DMS79 treated with DMSO at 0.1 percent for 48 hours (cell line): ENCODE measurements around the gene APMAP.
"Not testable (repeated sequence)": the region's sequence is repeated elsewhere in the genome, so short reads cannot be mapped to it uniquely, and the experiment has no call there.

Source experiments
- DNase-seq: peaks from one replicate; lab custom pipeline; 2025; lab: John Stamatoyannopoulos, UW

APMAP gene

DNA sequence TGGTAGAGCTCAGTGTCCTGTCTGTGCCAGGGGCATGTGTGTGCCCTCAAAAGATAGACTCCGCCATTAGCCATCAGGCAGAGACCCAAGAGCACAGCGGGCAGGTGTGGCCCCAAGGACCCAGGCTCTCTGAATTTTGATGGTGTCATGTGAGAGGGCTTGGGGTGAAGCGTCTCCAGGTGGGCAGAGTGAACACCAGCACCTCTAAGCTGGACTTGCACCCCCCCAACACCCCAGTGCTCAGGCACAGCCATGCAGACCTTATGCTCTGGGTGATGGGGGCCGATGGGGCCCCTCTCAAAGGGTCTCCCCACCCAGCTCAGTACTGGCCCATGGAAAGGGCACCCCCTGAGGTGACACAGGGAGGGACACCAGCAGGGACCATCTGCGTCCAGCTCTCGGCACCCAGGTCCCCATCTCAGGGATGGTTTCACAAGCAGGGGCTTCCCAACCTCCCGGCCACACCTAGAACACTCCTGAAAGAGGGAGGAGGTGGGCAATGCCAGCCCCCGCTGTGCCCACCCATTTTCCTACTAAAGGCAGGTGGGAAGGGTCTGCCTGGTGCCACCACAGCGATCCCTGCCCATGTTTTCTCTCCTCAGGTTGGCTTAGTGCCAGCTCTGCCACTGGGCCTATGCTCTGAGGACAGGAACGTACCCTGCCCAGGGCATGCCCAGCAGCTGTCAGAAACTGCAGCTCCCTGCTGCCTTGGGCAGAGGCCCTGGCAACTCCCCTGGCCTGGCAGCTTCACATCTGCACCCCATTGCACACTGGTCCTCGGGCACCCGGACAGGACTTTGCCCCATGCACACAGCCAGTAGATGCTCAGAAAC is 40.0 kb downstream of the APMAP start:
- peak; percentile 25 for DNase-seq

DNA sequence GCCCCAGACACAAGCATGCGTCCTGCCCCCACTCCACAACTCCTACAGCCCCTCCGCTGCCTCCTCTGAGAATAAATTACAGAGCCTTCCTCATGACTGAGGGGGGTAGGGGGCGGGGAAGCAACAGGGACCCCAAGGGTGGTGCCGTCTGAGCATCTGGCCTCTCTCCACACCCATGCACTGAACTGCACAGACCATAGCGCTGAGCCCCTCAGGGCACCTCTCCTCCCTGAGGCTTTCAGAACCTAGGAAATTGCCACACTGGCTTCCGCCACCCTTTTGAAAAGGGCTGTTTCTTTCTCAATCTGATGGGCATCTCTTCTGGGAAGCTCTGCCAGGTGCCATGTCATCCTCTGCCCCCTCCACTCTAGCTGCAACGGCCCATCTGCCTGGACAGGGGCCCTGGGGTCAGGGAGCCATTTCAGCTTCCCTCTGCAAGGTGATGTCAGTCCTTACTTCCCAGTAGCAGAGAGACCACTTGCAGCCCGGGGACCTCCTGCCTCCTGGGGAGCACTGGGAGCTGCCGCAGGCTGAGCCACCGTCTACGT is 40.9 kb downstream of the APMAP start:
- DNase-seq = no peak

DNA sequence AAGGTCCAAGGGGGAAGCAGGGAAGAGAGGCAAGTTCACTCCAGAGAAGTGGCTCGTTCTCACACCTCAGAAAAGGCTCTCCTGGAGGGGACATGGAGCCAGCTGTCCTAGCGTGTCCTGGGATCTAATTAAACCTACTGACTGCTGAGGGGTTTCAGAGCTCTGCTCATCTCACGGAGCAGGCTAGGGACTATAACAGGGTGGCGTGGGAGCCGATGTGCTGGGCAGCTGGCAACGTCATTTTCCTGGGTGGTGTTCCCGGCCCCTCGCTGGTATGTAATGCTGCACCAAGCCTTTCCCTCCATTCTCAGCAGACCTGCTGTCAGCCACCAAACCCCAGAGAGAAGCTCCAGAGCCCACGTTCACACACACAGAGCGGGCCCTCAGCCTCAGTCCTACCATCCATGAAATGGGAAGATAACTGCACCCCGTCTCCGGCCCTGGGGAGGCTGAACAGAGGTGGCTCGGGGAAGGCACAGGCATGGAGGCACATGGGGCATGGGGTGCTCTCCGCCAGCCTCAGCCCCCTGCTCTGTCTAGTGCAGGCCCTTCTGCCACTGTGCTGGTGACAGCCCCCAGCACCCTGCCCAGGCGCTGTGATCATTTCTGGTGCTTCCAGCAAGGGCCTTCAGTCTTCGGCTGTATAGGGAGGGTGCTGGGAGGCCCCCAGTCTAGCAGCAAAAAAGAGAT is 41.6 kb downstream of the APMAP start:
- peak; percentile 5 for DNase-seq

DNA sequence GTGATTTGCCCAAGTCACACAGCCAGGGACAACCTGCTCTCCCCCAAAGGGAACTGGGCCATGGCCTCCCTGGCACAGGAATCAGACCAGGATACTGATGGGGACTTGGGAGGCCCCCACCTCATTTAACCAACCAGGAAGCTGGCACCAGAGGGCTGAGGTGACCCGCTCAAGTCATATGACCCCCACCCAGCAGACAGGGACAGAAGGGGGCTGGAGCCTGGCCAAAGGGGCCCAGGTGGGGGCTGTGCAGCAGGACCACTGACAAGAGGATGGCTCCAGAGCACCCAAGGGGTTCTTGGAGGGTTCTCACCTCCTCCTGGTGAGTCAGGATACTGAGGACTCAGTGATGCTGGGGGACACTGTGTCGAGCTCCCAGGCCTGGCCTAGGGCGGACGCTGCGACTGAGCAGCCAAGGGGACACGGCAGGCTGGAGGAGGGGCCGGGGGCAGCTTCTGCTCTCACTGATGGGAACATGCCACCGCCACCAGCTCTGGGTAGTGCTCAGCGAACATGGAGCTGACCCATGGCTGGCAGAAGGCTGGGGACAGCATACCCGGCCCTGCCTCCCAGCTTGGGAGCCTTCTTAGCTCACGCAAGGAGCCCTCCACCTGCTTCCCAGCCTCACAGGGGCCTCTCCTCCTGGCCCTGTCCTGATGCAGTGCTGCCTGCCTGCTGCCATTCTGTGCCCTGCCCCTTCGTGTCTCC is 42.3 kb downstream of the APMAP start:
- no peak for DNase-seq

DNA sequence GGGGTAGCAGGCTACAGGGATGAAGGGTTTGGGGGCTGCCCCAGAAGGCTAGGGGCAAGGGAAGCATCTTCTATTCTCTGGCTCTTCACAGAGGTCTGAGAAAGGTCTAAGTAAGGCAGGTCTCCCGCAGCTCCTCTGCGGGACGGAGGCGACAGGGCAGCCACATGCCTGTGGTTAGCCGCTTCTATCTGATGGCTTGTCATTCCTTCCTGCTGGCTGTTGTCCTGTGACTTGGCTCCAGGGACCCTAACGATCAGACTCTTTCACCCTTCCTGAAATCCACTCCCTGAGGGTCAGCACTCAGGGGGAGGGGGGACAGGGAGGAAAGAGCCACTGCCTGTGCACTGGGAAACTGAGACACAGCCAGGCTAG is 42.8 kb downstream of the APMAP start:
- no peak for DNase-seq

DNA sequence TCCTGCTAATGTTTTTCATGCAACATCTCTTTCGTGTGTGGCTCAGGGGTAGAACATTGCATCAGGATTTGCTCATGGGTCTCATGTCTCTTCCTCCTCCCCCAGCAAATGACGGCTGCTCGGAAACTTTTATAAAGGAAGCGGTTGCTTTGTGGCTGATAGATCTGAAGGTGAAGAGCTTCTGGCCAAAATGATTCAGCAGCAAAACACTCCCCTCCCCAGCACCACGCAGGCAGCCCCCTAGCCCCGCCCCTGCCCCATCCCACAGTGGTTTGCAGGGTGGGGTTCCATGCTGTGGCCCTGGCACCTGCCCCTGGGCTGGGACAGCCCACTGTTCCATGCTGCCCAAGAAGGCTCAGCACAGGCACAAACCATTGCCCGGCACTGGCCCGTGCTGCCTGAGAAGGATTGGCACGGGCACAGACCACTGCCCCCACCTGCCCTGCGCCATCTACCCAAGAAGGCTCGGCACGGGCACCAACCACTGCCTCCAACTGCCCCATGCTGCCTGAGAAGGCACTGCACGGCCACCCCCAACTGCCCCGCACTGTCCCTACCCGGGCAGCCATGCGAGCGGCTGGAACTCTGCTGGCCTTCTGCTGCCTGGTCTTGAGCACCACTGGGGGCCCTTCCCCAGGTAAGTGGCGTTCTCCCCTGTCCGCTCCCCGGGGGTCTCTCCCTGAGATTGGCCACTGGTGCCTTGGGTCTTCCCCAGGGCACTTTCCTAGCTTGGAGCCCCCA is 43.4 kb downstream of the APMAP start, which contains the start of gene CST7:
TSS of gene CST7 (plus strand) at position 331 of the 741 bp plus-strand sequence. CDS start at position 568, 237 bp downstream.
- no peak for DNase-seq

DNA sequence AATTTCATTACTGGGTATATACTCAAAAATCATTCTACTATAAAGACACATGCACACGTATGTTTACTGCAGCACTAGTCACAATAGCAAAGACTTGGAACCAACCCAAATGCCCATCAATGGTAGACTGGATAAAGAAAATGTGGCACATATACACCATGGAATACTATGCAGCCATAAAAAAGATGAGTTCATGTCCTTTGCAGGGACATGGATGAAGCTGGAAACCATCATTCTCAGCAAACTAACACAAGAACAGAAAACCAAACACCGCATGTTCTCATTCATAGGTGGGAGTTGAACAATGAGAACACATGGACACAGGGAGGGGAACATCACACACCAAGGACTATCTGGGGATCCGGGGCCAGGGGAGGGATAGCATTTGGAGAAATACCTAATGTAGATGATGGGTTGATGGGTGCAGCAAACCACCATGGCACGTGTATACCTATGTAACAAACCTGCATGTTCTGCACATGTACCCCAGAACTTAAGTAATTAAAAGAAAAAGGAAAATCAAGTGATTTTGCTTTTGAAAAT is 44.1 kb downstream of the APMAP start:
- DNase-seq = not testable (repeated sequence)

DNA sequence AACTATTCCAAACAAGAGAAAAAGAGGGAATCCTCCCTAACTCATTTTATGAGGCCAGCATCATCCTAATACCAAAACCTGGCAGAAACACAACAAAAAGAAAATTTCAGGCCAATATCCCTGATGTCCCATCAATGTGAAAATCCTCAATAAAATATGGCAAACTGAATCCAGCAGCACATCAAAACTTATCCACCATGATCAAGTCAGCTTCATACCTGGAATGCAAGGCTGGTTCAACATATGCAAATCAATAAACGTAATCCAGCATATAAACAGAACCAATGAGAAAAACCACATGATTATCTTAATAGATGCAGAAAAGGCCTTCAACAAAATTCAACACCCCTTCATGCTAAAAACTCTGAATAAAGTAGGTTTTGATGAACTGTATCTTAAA is 46.2 kb downstream of the APMAP start:
- DNase-seq = not testable (repeated sequence)

DNA sequence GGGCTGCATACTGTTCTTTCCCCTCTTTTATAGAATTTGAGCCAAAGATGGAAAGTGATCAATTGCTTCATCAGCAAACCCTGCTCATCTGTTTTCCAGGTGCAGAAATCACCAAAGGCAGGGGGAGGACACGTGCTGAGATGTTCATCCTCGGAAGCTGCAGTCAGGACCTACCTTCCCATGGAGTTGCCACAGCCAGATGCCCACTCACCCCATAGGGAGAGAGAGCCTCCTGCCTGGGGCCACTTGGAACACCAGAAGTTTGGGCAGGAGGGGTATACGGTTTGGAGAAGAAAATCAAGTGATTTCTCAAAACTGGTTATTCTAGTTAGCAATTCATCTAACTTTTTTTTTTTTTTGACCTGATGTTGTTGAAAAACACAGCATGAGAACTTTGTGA is 48.8 kb downstream of the APMAP start:
- DNase-seq = no peak

DNA sequence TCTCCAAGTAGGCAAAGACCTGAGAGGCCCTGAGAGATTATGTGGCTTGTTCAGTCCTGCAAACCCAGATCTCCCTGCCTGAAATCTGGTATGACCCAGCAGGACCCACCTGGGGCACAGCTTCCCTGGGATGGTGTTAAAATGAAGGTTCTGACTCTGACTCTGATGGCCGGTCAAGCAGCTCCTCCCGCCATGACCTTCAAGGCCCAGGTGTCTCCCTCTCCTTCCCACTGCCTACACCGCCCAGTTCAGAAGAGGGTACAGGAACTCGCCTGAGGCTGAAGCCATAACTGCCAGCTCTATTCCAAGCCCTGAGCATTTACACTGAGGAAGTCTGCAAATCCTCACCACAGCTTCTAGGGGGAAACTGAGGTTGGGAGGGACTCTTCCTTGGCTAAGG is 49.4 kb downstream of the APMAP start:
- no peak for DNase-seq

DNA sequence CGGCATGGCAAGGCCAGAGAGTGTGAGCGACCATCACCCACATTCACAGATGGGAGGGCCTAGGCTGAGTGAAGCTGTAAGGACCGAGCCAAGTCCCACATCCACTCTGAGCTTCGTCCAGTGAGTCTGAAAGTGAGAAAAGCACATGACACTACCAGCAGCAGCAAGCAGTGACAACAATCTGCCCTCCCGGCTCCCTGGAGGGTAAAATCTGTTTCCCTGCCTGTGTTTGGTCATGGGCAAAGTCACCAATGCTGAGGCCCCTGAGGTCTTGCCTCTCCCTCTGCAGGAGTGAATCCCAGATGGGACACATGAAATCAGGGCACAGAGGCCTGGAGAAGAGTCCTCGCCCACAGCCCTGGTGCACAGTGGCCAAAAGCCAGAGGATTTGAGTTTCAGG is 49.9 kb downstream of the APMAP start:
- no peak for DNase-seq

DNA sequence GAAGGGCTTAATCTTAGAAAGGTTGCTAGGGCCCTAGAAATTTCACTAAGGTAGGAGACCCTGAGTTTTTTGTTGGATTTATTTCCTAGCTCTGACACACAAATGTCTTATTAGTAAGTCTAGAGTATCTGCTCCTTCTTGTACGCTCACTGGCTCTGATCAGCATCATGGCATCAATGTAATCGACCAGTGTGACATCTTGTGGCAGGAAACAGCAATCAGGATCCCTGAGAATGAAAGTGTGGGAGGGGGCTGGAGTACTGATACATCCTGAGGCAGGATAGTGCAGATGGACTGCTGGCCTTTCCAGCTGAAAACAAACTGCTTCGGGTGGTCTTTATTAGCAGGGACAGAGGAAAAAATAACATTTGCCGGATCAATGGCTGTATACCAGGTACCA is 53.5 kb downstream of the APMAP start:
- DNase-seq = no peak

DNA sequence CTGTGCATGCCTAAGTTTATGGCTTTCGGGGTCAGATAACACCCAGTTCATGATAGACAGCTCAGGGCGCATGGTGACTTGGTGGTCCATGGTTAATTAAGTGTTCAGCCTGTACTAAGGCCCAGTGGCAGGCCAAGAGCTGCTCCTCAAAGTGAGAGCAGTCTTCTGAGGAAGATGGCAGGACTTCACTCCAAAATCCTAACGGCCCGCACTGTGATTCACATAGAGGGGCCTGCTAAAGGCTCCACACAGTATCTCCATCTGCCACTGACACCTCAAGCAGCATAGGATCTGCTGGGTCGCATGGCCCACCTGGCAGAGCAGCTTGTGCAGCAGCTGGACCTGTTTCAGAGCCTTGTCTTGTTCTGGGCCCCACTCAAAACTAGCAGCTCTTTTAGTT is 54.1 kb downstream of the APMAP start:
- no peak for DNase-seq

DNA sequence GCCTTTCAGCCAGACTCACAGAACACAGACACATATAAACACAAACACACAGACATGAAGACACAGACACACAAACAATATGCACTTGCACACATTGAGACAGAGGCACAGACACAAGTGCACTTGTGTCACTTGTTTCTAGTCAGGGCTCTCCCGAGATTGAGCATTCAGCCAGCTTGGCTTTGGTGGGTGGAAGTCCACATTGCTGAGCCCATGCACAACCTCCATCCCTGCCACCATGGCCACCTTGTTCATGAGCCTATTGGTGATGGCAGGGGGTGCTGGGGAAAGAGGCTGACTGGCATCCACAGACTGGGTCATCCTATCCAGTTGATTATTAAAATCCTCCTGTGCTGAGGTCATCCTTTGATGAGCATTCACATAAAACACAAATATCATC is 55.0 kb downstream of the APMAP start:
- no peak for DNase-seq

DNA sequence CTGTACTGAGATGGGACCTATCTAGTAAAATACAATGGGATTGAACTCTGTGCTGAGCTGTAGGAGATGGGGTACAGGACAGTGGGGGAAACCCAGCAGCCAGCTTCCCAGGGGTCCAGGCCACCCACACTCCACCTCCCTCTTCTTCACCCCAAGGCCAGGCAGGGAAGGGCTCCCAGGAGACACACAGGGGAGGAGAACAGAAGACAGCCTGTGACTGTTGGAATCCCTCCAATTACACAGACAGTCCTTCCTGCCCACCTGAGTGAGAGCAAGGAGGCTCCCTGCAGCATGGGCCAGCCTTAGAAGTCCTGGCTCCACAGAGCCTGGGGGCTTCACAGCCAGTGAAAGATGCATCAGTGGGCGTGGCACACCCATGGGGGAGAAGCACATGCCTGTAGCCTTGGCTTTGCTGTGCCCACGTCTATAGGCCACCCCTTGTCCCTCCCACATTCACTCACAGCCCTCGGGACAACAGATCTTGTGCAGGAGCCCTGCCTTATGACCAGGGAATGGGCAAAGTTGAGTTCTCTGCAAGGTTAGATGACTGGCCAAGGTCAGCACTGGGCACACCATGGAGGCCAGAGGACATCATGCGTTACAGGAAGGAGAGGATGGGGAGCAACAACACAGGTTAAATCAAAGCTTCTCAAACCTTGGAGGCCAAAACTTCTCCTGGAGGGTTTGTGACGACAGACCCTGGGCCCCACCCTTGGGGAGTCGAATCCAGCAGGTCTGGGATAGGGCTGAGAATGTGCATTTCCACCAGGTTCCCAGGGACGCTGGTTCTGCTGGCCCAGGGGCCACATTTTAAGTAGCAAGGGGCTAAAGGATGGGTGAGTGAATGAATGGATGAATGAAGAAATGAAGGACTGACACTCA is 55.8 kb downstream of the APMAP start:
- DNase-seq = no peak

DNA sequence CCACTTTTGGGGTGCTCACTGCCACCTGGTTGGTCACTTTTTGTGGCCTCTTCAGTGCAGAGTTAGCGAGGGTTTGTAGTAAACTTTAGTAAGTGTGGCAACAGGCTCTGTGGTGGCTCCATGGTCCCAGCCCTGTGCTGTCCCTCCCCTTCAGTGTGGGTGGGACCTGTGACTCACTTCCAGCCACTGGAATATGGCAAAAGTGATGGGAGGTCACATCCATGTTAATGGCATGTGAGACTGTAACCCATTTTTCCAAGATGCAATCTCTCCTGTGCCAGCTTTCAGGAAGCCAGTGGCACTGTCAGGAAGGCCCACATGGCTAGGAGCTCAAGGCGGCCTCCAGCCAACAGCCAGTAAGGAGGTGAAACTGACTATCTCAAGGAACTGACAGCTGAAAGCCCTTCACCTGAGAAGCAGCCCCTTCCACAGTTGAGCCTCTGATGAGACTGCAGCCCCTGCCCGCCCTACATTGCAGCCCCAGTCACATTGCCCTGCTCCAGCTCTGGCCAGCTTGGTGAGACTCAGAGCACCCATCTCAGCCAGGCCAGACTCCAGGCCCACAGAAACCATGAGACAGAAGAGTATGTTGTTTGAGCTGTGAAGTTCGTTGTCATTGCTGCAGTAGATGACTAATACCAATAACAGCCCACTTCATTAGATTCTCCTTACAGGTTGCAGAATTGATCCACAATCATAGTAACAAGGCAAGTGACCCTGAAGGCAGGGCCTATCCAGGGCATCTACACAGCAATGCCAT is 56.6 kb downstream of the APMAP start:
- DNase-seq = no peak

DNA sequence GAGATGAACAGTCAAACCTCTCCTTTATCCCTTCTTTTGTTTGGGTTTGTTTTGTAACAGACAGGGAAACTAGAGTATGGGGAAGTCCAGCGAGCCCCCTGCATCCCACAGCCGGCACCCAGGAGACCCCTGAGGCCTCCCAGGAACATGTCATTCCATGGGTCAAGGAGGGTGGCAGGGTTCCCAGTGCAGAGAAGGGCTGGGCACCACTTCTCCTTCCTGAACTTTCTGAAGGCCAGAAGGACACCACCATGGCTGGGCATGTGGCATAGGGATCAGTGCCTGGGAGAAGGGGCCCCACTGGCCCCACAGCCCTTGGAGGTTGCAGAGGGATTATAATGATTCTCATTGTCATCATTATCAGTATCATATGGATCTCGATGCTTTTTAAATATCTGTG is 57.4 kb downstream of the APMAP start:
- DNase-seq = no peak

DNA sequence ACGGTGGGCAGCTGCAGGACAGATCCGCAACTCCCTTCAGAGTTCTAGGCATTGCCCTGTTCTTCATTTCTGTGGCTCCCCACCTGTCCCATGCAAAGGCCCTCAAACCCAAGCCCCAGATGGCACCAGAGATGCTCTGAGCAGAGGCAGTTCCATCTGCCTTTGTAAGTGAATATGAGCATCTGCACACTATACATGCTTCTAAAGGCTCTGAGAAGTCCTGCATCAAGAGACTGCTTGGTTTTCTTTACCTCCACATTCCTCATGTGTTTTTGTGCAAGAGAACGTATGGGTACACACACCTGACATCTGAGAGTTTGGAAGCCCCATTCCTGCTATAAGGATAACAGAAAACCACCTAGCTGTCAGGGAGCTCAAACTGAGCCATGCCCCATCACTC is 57.8 kb downstream of the APMAP start:
- no peak for DNase-seq

DNA sequence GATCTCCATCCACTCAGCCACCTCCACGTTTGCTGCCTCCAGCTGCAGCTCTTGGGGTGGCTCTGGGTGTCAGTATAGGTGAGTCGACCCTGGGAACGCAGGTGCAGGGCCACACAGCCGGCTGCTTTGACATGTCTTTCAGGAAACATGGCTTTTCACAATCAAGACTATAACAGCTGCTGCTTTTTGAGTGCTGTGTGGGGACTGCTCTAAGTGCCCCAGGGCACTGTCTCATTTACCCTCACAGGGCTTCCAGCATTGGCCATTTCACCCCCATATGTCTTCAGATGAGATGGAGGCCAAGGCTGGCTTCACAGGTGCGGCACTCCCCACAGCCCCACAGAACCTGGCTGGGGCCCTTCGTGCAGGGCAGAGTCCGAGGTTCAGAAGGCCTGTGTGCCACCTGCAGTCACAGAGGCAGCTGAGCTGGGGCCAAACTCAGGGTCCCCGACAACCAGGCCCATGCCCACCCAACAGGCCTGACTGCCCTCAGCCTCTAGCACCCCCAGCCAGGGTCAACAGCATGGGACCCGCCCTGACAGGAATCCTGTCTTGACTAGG is 58.4 kb downstream of the APMAP start:
- no peak for DNase-seq
